Heart left ventricle (tissue), 13 donors: ENCODE results near the gene WDR6.

Source experiments
- POLR2A ChIP-seq, 2 donors: fragments of 450-650 bp; IDR thresholded peaks; one replicate each; pipeline ENCODE4 v1.6.1; 2017; ENCODE audit warnings: antibody characterized with exemption in 2 of 2, mild to moderate bottlenecking in 2 of 2, moderate library complexity in 2 of 2
- TF ChIP-seq, protein P1 (sequence below), 12 donors: fragments of 200-600 bp; sonication (generic) in 4 of 12; IDR thresholded peaks; one replicate each; pipeline versions ENCODE4 v1.5.0 to v1.8.0; 2018 to 2022; ENCODE audit warnings: antibody characterized with exemption in 12 of 12, mild to moderate bottlenecking in 5 of 12
- donor health status: ischemic (EF 13 %, LVEDD 7.1; RV severe dilation, severe dysfunction).
- donor health status: DM: no; HTN: yes; CAD: no.
- donor health status: DM: no; HTN: no; CAD: no.
- donor health status: ischemic (EF 25% LVEDD 6.9; RV normal size, moderate dysfunction).
- donor health status: ischemic (EF 25% LVEDD 5.7; RV mildly dilated, moderate dysfunction).
- donor health status: ischemic (EF 35%, LVEDD 5.7; RV mildly dilated, moderate dysfunction).
- donor health status: nonischemic (EF 11% LVEDD 7.7; RV severe dilation, severe dysfunction).
- donor health status: DM: yes; HTN: yes; CAD: no.
- donor health status: PGD.
- donor health status: ischemic (EF 29% LVEDD 5.4; RV normal size, mild dysfunction).
- donor health status: nonischemic (EF 23%, LVEDD 6.1; RV moderate dilation, normal function).

DNA sequence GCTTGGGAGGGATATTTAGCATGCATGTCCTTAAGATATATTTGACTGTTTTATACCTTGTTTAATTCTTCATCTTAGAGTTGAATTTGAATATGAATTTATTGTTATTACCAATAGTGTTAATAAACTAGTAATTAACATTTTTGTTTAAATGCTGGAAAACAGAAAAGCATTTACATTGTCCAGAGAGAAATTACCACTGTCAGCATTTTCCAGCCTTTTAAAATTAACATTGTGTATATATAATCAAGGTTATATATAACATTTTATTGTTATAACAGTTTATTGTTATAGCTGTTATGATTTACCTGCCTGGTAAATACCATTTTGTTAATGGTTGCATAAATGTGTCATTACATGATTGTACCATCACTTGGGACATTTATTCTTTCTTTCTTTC is 25.2 kb upstream of the WDR6 start:
- no peak for TF ChIP-seq POLR2A (IDR thresholded peaks at IDR 0.05)
- TF ChIP-seq, protein P1, sequence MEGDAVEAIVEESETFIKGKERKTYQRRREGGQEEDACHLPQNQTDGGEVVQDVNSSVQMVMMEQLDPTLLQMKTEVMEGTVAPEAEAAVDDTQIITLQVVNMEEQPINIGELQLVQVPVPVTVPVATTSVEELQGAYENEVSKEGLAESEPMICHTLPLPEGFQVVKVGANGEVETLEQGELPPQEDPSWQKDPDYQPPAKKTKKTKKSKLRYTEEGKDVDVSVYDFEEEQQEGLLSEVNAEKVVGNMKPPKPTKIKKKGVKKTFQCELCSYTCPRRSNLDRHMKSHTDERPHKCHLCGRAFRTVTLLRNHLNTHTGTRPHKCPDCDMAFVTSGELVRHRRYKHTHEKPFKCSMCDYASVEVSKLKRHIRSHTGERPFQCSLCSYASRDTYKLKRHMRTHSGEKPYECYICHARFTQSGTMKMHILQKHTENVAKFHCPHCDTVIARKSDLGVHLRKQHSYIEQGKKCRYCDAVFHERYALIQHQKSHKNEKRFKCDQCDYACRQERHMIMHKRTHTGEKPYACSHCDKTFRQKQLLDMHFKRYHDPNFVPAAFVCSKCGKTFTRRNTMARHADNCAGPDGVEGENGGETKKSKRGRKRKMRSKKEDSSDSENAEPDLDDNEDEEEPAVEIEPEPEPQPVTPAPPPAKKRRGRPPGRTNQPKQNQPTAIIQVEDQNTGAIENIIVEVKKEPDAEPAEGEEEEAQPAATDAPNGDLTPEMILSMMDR (IDR thresholded peaks at IDR 0.05): no peak
